GM19455 (cell line): ENCODE measurements around the gene TAF13.
A peak's percentile ranks its signal among the peaks of the same experiment; 100 is the strongest.

Experiments used
- ATAC-seq: cut with Tn5 transposase; IDR thresholded peaks from one replicate; pipeline ENCODE4 v1.9.1; 2021; ENCODE audit not compliant: unreplicated experiment

TAF13 gene, protein sequence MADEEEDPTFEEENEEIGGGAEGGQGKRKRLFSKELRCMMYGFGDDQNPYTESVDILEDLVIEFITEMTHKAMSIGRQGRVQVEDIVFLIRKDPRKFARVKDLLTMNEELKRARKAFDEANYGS

DNA sequence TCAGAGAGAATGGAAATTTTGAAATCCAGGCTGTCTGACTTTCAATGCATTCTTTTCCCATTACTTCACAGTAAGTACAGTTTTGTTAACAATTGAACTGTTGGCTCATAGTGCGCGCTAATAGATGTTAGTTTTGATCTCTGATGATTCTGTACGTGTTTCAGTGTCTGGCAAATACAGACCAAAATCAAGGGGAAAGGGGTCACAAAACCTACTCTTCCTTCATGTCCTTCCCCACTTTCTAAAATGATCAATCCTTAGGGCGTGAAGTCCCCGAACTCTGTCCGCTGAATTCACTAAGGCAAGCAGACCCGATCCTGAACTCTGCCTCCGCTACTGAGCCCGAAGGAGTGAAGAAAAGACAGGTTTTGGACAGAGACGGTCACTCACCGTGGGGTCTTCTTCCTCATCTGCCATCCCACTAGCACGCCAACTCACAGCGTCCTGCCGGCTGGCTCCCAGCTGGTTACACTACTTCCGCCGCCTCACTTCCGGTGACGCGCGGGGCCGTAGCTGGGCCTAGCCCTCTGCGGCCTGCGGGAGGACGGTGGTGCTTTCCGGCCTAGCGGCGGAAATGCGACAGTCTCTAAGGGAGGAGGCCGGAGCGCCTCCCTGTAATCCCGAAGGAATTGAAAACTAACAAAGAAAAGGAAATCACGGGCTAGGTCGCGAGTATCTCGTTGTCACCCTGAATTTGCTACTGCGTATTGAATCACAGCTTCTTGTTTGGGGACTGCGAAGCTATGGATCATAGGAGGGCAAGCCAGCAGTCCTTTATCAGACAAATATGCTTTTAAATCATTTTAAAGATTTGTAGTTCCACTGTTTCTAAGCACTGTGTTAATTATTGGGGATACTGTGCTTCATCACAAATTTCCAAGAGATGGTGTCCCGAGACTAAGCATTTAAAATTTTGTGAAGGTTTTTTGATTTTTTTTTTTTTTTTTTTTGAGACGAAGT is at the start of gene TAF13:
TAF13 (minus strand) TSS at position 473 of the 960 bp plus-strand sequence; CDS start at position 417, 56 bp downstream.
- ATAC-seq = peak; percentile 97

DNA sequence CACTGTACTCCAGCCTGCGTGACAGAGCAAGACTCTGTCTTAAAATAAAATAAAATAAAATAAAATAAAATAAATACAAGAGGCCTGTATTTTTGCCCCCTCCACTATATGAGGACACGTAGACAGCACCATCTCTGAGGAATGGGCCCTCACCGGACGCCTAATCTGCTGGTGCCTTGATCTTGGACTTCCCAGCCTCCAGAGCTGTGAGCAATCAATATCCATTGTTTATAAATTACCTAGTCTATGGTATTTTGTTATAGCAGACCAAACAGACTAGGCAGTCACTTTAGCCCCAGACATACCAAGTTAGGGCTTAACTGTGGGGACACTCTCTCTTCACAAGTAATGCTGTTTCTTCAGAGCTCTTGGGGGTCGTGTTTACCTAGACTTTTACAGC is 44.6 kb upstream of the TAF13 start:
- no peak for ATAC-seq

GRCh38 chr1:109118089-109118488 is 42.3 kb upstream of the TAF13 start:
- no peak for ATAC-seq

GRCh38 chr1:109116286-109116685 is 40.5 kb upstream of the TAF13 start:
- no peak for ATAC-seq

- ATAC-seq = no peak
These were observed 39.9 kb upstream of the TAF13 start for GRCh38 chr1:109115685-109116084.

- ATAC-seq = no peak
These were observed 38.5 kb upstream of the TAF13 start for GRCh38 chr1:109114342-109114674.

DNA sequence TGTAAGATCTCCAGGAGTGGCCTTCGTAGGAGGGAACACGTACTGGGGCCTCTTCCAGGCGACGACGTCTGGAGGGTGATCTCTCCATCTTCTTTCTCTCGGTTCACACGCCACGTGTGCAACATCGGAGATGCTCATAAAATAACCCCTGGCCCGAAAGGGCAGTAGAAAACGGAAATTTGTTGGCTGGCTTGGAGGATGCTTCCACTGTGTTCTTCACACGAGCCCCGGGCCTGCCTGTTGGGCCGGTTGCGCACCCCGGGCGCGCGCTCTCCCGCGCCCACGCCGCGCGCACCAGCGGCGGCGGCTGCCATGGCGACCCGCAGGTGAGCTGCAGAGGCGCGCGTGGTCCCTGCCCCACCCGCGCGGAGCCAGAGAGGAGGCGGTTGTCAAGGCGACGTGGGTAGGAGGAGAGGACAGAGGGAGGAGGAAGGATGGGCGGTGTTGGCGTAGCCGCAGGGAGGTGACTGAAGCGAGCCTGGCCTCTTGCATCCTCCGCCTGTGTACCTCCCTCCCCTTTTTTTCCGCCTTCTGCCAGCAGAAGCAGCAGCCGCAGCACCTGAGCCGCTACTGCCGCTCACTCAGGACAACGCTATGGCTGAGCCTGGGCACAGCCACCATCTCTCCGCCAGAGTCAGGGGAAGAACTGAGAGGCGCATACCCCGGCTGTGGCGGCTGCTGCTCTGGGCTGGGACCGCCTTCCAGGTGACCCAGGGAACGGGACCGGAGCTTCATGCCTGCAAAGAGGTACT is 38.0 kb upstream of the TAF13 start, which contains the start of gene ELAPOR1:
ELAPOR1 (plus strand) TSS at position 526 of the 752 bp plus-strand sequence; CDS start at position 595, 69 bp downstream.
- no peak for ATAC-seq

DNA sequence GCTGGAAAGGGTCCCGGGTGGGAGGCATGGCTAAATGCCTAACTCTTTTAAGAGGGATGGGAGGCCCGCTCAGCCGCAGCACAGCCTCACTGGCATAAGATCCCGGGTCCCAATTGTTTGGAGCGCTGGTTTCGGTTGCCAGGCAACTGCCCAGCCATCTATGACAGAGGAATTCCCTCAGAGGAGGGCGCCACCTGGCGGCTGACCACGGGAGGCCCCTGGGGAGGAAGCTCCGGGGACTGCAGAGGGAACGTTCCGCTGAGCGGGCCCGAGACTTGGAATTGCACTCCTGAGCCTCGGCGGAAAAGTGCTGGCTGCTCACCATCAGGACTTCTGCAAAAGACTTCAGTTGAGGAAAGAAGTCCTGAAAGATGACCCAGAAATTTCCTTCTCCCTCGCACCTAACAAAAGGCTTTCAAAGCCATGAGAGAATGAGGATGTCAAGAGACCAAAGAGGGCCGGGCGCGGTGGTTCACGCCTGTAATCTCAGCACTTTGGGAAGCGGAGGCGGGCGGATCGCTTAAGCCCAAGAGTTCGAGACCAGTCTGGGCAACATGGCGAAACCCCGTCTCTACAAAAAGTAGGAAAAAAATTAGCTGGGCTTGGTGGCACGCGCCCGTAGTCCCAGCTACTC is 37.0 kb upstream of the TAF13 start:
- ATAC-seq = peak; percentile 60

DNA sequence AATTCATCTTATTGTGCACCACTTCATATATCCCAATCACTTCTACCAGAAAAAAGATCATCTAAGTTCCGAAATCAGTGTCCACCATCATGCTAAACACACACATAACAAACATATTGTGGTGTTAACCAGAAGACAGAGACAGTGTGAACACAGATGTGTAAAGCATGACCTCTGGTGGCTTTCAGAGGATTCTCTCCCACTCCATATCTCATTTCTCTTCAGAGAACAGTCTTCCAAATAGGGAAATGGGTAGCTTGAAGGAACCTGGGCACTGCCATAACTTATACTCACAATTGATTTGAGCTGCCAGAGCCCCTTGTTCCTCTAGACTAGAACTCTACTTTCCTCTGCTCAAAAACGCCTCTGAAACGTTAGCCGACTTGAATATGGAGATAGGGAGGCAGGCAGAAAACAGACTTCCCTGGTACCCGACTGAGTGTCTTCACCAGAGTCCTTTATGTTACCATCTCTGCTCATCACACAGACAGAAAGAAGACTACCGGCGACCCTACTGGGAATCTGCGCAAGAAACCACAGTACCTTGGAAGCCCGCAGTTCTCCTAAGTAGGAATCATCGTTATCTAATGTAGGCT is 36.4 kb upstream of the TAF13 start:
- peak; percentile 44 for ATAC-seq

DNA sequence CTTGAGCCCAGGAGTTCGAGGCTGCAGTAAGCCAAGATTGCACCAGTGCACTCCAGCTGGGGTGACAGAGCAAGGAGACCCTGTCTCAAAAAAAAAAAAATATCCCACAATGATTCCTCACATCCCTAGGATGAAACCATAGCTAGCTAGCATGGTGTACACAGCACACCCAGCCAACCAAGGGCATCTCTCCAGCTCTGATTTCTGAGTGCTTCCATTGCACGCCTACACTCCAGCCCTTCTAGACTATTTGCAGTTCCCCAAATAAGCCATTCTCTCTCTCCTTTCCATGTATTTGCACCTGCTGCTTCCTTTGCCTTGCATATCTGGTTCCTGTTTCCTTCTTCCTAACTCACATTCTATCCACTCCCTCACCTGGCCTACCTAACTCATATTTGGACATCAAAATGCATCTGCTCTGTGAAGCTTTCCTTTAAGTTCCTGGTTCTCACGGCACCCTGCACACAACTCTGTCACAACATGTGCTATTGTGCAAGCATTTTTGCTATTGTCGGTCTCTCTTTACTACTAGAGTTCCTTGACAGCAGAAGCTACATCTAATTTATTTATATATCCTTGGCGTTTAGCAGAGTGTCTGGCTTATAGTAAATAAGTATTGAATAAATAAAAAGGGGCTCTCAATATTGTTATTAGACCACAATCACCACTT is 35.7 kb upstream of the TAF13 start:
- ATAC-seq = no peak

- no peak for ATAC-seq
These were observed 34.1 kb upstream of the TAF13 start for GRCh38 chr1:109109906-109110305.

DNA sequence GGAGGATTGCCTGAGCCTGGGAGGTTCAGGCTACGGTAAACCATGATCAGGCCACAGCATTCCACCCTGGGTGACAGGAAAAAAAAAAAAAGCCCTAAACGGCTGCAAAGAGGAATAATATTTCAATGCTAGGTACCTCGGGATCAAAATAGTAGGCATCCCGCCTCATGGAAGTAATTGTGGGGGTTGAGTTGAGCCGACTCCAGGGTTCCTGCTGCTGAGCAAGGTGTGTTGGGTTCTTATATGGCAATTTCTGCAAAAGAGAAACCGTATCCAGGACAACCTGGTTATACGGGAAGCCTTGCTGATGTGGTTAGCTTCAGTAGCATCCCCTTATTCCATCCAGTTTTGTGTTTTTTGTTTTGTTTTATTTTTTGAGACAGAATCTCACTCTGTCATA is 32.0 kb upstream of the TAF13 start:
- ATAC-seq = no peak

GRCh38 chr1:109105881-109106280 is 30.1 kb upstream of the TAF13 start:
- no peak for ATAC-seq

GRCh38 chr1:109104364-109105151 is 28.8 kb upstream of the TAF13 start:
- ATAC-seq = no peak

DNA sequence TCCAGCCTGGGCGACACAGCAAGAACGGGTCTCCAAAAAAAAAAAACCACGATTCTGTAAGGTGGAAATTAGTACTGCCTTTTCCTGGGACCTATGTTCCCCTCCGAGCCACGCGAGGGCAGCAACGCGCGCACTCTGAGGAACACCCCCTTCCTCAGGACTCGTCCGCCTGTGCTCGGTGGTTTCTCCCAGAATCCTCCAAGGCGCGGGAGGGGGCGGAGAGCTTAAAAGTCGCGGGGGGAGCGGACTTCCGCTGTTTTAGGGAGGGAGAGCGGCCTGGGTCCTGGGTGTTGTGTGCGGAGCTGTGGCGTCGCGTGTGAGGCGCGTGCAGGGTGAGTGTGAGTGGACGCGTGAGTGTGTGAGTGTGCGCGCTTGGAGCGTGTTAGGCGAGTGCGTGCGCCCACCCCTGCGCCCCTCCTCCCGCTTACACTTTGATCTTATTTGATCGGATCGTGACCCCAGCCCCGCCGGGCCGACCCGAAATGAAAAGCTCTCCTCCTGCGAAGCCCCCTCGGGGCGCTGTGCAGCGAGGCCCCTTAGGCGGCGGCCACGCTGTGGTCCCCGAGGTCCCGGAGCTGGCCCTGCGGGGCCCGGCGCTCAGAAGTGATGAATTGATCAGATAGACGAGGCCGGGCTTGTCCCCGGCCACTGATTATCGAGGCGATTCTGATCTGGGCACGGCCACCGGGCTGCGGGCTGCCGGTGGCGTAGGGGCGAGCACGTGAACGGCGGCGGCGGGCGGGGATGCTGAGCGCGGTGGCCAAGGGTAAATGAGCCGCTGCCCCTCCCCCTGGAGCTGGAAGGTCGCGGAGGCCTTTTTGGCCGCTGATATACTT is 24.4 kb upstream of the TAF13 start:
- ATAC-seq = peak; percentile 84

DNA sequence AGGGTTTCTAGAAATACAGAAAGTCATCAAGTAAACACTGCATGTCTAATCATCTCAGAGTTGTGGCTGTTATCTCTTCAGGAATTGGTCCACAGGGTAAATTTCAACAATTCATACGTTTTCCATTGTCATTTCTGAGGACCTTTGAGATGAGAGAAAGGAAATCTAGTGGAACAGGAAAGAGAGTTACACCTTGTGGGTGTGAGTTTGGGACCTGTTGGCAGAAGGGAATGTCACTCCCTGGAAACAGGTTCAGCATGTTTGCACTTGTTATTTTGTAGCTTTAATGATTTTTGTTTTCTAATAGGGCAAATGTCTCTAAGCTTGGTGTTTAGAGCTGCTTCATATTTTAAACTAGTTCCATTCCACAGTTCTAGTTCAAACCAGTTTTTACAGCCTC is 20.3 kb upstream of the TAF13 start:
- no peak for ATAC-seq

GRCh38 chr1:109095631-109096030 is 19.8 kb upstream of the TAF13 start:
- no peak for ATAC-seq

DNA sequence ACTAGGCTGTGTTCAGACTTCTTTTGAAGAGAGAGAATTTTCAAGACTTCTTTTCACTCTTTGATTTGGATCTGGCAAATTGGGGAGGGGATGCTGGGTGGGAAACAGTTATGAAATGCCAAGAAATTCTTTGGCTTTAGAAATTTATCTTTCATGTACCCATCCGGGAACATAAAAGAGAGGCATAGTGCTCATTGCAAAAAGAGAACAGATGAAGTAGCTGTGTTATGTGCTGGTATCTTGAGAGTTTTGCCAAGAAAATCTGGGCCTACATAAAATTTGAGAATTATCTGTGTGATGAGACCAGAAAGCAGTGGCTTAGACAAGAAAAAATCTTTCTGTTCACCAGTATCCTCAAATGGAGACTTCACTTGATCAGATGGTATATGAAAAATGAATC is 19.1 kb upstream of the TAF13 start:
- no peak for ATAC-seq

DNA sequence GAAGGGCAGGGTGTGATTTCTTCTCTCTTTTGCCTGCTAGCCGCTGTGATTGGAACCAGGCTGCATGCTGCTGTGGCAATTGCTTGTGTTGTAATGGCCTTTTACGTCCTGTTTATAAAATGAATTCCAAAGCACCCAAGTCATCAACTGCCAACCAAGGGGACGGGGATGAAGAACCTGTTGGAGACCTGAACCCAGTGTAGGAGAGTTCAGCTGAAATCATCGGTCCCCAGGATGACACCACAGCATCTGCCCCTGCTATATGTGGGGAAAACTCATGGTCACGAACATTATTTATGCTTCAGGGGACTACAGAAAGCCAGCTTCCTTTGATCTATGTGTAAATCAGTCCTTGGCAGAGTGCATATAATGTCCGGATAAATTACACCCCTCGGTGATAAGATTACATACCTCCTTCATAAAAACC is 18.6 kb upstream of the TAF13 start:
- no peak for ATAC-seq
